ENCODE results near the gene NEK5. TPM values are rescaled to one million over a fixed set of nuclear protein-coding genes. Genes with fewer than 3 reads are reported as not detected.

The NEK5 gene
- total RNA-seq, 1 donor from 2014 or later: 0.50 TPM

- Mint-ChIP-seq H3K9me3 (ENCODE audit: unreplicated experiment) (peaks cover 3% of the 10 kb centered on the region), H3K27ac (ENCODE audit: unreplicated experiment) (no peak overlapping the region), H3K27me3 (ENCODE audit: low read depth, unreplicated experiment) (no peaks in the 10 kb centered on the region), H3K4me3 (ENCODE audit: unreplicated experiment) (no peak overlapping the region), H3K36me3 (ENCODE audit: low read depth, unreplicated experiment) (no peaks in the 10 kb centered on the region), H3K4me1 (ENCODE audit: low read depth, unreplicated experiment) (no peaks in the 10 kb centered on the region)
- no peaks in the 10 kb centered on the region for H3K27me3 ChIP-seq (ENCODE audit: insufficient read depth, low read length)
- no peaks in the 10 kb centered on the region for H3K79me2 ChIP-seq (ENCODE audit: insufficient read depth, low read length)
- FAIRE-seq: no peak
- H3K4me1 ChIP-seq (ENCODE audit: insufficient read depth, low read length): no peaks in the 10 kb centered on the region
- DNase-seq (ENCODE audit: low read depth): no peak
- H3K9ac ChIP-seq (ENCODE audit: low read length): no peak overlapping the region
- H3K4me3 ChIP-seq (ENCODE audit: insufficient read depth, low read depth, low read length): no peak overlapping the region
- no peak overlapping the region for H3K27ac ChIP-seq (ENCODE audit: low read depth, low read length)
- no peaks in the 10 kb centered on the region for H3K36me3 ChIP-seq (ENCODE audit: insufficient read depth, low read length)
- no peak overlapping the region for H2AFZ ChIP-seq (ENCODE audit: low read depth, low read length)
- H4K20me1 ChIP-seq (ENCODE audit: insufficient read depth, low read length): no peaks in the 10 kb centered on the region
- no peak overlapping the region for H3K4me2 ChIP-seq (ENCODE audit: low read length)
- TF ChIP-seq EZH2 (IDR thresholded peaks at IDR 0.05; ENCODE audit: insufficient read depth, low read length): no peak
- no peak for TF ChIP-seq CTCF (IDR thresholded peaks at IDR 0.05; ENCODE audit: insufficient read depth, low read depth, low read length)
- H3K9me3 ChIP-seq (ENCODE audit: insufficient read depth, low read depth, low read length): no peaks in the 10 kb centered on the region
These were observed 81.4 kb downstream of the NEK5 start for GRCh38 chr13:52047463-52047862.

GRCh38 chr13:52043675-52044074, 85.2 kb downstream of the NEK5 start:
- Mint-ChIP-seq H3K27me3 (ENCODE audit: low read depth, unreplicated experiment) (no peaks in the 10 kb centered on the region), H3K4me1 (ENCODE audit: low read depth, unreplicated experiment) (no peaks in the 10 kb centered on the region), H3K36me3 (ENCODE audit: low read depth, unreplicated experiment) (no peaks in the 10 kb centered on the region), H3K27ac (ENCODE audit: unreplicated experiment) (no peak overlapping the region), H3K4me3 (ENCODE audit: unreplicated experiment) (no peak overlapping the region), H3K9me3 (ENCODE audit: unreplicated experiment) (no peaks in the 10 kb centered on the region)
- TF ChIP-seq CTCF (IDR thresholded peaks at IDR 0.05; ENCODE audit: insufficient read depth, low read depth, low read length) (no peak), EZH2 (IDR thresholded peaks at IDR 0.05; ENCODE audit: insufficient read depth, low read length) (no peak)
- Histone ChIP-seq H3K4me3 (ENCODE audit: insufficient read depth, low read depth, low read length) (no peak overlapping the region), H3K36me3 (ENCODE audit: insufficient read depth, low read length) (no peaks in the 10 kb centered on the region), H3K9ac (ENCODE audit: low read length) (no peak overlapping the region), H3K9me3 (ENCODE audit: insufficient read depth, low read depth, low read length) (no peaks in the 10 kb centered on the region), H3K27me3 (ENCODE audit: insufficient read depth, low read length) (no peaks in the 10 kb centered on the region), H3K27ac (ENCODE audit: low read depth, low read length) (no peak overlapping the region), H3K4me1 (ENCODE audit: insufficient read depth, low read length) (no peaks in the 10 kb centered on the region), H4K20me1 (ENCODE audit: insufficient read depth, low read length) (peaks cover 5% of the 10 kb centered on the region), H3K4me2 (ENCODE audit: low read length) (no peak overlapping the region), H3K79me2 (ENCODE audit: insufficient read depth, low read length) (no peaks in the 10 kb centered on the region), H2AFZ (ENCODE audit: low read depth, low read length) (no peak overlapping the region)
- DNase-seq (ENCODE audit: low read depth) (no peak), FAIRE-seq (no peak)

- Histone ChIP-seq H3K36me3 (ENCODE audit: insufficient read depth, low read length) (no peaks in the 10 kb centered on the region), H3K9me3 (ENCODE audit: insufficient read depth, low read depth, low read length) (no peaks in the 10 kb centered on the region), H3K4me2 (ENCODE audit: low read length) (no peak overlapping the region), H3K9ac (ENCODE audit: low read length) (no peak overlapping the region), H3K27ac (ENCODE audit: low read depth, low read length) (no peak overlapping the region), H3K27me3 (ENCODE audit: insufficient read depth, low read length) (no peaks in the 10 kb centered on the region), H3K79me2 (ENCODE audit: insufficient read depth, low read length) (peaks cover 3% of the 10 kb centered on the region), H2AFZ (ENCODE audit: low read depth, low read length) (no peak overlapping the region), H3K4me1 (ENCODE audit: insufficient read depth, low read length) (no peaks in the 10 kb centered on the region), H4K20me1 (ENCODE audit: insufficient read depth, low read length) (peaks cover 11% of the 10 kb centered on the region), H3K4me3 (ENCODE audit: insufficient read depth, low read depth, low read length) (no peak overlapping the region)
- no peak for DNase-seq (ENCODE audit: low read depth)
- Mint-ChIP-seq H3K27ac (ENCODE audit: unreplicated experiment) (no peak overlapping the region), H3K4me1 (ENCODE audit: low read depth, unreplicated experiment) (no peaks in the 10 kb centered on the region), H3K4me3 (ENCODE audit: unreplicated experiment) (no peak overlapping the region), H3K27me3 (ENCODE audit: low read depth, unreplicated experiment) (no peaks in the 10 kb centered on the region), H3K36me3 (ENCODE audit: low read depth, unreplicated experiment) (peaks cover 2% of the 10 kb centered on the region), H3K9me3 (ENCODE audit: unreplicated experiment) (no peaks in the 10 kb centered on the region)
- no peak for FAIRE-seq
- no peak for TF ChIP-seq CTCF (IDR thresholded peaks at IDR 0.05; ENCODE audit: insufficient read depth, low read depth, low read length)
- no peak for TF ChIP-seq EZH2 (IDR thresholded peaks at IDR 0.05; ENCODE audit: insufficient read depth, low read length)
These were observed 92.8 kb downstream of the NEK5 start for GRCh38 chr13:52036037-52036436.

All from astrocyte (in vitro differentiated cells and primary cell).